Activated CD4-positive, CD25-positive, alpha-beta regulatory T cell treated with anti-CD3 and anti-CD28 coated beads, Interleukin-2, amount 50 U/mL, for 72 hours (primary cell): Measurements from ENCODE around the gene HPSE2.

Experiments used
- DNase-seq: peaks from one replicate; pipeline ENCODE4 v3.0.0; 2021

Gene HPSE2

DNA sequence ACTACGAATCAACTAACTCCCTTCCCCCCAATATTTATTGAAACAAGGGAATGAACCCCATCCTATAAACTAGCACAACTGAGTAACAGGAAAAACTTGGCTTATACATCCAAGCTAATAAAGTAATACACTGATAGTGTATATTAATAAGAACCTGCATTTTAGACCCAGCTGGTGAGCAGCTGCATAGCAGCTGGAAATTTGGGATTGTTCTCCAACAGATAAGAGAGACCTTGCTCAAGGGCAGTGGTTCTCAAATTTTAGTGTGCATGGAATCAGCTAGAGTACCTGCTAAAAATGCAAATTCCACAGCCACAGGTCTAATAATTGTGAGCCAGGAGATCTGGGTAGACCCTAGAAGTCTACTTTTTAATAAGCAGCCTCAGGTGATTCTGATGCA, 404.3 kb downstream of the HPSE2 start:
- no peak for DNase-seq

- no peak for DNase-seq
Observed at GRCh38 chr10:98825741-98826140, 409.9 kb downstream of the HPSE2 start.

DNA sequence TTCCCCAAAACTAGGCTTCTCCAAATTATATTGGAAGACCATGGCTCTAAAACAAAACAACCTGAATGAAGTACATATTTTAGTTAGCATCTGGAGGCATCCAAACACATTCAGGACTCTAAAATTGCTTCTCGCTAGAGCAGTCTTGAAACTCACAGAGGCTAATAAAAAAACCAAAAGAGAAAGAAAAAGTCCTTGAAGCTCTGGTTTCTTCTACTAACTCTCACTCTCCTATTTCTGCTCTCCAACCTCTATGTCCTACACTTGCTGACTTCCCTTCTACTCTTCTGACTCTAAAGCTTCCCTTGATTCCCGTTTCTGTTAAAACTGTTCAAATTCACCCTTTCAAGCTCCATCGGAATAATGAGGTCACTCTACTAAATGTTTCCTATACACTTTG, 418.3 kb downstream of the HPSE2 start:
- no peak for DNase-seq

DNA sequence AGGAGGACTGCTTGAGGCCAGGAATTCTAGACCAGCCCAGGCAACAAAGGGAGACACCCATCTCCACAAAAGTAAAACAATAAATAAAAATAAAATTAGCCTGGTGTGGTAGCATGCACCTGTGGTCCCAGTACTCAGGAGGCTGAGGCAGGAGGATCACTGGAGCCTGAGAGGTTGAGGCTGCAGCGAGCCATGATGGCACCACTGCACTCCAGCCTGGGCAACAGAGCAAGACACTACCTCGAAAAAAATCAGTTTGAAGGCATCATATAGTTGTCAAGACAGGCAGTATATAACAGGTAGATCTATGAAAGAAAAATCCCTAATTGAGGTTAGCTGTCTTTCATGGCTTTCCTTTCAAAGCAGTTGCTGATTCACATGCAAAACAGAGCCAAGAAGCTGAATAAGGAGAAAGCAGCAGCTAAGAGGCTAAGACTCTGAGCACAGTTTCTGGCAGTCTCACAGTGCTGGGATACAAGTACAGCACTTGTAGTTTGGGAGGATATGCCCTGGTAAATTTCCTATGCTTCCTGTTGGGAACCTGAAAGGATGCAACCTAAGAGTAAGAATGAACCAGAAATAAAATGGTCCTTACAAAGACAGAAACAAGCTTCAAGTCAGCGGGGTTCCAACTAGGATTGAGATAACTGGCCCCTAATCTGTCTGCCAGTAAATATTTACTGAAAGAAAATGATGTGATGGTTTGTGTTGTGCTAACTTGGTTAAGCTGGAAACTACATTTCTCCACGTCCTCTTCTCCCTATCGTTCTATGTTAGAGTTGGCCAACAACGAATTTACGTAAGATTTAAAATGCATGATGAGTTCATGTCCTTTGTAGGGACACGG, 420.4 kb downstream of the HPSE2 start:
- no peak for DNase-seq

GRCh38 chr10:98814470-98814869, 421.2 kb downstream of the HPSE2 start:
- no peak for DNase-seq

DNA sequence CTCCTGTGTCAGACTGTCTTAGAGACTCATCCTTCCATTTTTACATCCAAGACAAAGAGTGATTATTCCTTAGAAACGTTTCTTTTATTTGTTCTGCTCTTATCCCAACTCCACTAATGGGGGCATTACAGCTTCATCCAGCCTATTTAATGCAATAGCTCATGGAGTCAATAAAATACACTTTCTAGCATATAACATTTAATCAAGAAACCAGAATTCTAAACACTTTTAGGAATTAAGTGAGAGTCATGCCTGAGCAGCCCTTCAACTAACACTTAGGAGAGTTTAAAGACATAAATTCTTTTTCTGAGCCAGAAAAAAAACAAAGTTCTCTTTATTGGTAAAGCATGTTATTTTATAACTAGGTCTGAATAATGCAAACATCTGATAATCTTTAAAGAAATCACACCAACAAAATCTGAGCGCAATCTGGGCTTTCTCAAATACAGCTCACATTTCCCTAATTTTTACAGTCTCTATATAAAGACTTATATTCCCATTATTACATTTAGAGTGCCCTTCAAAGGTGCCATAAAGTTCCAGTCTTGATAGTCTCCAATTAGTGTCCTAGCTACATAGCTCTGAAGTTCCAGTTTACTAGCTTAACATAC, 427.3 kb downstream of the HPSE2 start:
- no peak for DNase-seq

- DNase-seq, result no peak
Observed at GRCh38 chr10:98800263-98800662, 435.4 kb downstream of the HPSE2 start.

DNA sequence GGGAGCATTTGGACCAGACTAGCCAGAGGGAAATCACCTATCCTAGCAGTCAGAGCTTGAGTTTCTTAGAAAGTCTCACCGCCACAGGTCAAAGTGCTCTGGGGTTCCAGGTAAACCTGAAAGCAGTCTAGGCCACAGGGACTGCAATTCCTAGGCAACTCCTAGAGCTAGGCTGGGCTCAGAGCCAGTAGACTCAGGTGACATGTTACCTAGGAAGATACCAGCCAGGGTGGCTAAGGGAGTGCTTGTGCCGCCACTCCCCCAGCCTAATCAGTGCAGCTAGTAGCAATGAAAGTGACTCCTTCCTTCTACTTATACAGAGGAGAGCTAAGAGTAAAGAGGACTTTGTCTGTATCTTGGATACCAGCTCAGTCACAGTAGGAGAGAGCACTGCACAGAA, 440.2 kb downstream of the HPSE2 start:
- DNase-seq, result no peak

DNA sequence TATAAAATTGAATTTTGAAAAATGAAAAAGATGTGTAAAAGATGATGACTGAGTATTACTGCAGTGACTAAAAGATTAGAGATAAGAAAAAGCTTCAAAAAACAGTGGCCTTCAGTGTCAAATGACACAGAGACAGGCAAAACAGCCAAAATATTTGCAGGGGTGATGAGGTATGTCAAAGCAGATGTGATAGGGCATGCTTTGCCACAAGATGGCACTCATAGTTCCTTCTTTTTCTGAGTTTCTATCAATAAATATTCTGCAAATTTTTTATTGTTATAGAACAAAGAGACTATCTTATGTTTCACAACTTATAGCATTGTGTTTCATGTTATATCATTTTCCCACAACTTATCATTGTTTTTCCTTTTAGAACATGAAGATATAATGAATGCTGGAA, 444.8 kb downstream of the HPSE2 start:
- no peak for DNase-seq

DNA sequence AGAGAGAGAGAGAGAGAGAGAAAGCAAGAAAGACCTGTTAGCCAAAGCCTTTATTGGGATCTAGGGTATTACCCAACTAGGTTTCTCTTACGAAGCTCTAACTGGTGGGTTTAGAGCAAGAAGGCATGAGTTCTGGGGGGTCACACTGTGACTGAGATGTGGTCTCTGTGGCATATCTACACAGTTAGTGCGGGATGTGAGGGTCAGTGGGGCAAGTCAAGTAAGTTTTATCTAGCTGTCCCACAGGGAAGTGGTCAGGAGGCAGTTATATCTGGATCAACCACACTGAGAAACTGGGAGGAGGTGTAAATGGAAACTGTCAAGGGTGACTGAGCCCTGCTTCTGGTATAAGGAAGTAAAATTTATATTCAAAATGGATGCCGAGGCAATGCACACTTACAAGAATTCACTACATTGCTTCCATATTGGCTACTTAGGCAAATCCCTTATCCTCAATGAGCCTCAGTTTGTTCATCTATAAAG, 457.3 kb downstream of the HPSE2 start:
- DNase-seq, result no peak

DNA sequence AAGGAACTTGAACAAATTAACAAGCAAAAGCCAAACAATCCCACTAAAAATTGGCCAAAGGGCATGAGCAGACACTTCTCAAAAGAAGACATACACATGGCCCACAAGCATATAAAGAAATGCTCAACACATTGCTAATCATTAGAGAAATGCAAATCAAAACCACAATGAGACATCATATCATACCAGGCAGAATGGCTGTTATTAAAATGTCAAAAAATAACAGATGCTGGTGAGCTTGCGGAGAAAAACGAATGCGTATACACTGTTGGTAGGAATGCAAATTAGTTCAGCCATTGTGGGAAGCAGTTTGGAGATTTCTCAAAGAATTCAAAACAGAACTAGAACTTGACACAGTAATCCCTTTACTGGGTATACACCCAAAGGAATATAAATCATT, 477.2 kb downstream of the HPSE2 start:
- no peak for DNase-seq

DNA sequence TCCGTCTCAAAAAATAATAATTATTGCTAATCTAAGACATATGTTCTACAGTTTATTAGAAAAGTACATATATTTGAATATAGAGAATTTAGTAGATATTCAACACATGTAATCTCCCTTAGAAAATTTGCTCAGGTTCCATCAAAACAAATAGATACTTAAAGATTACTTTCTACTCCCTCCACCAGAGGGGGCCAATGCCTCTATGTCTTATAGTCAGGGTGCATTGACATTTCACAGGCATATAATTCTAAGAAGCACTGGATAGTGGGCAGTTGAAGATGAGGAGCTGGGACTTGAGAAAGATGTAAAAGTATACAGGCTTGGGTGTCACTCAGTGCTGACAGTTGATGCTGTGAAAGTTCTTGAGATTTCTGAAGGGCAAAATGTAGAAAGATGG, 487.4 kb downstream of the HPSE2 start:
- no peak for DNase-seq

DNA sequence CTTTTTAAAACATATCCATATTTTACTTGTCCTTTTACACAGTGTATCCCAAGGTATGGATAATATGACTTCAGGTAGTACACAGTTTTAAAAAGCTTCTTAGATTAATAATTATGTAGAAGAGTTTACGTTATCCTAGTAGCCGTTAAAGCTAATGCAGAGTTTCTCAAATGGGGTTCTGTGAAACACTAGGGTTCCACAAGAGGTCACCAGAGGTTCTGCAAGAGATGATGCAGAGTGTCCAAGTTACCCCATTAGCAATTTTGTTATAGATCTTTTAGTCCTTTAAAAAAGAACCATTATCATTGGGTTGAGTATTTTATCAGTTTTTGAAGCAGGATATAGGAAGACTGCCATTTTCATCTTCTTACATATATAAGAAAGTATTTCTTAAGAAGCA, 490.0 kb downstream of the HPSE2 start:
- DNase-seq, result no peak

GRCh38 chr10:98720551-98720950, 515.1 kb downstream of the HPSE2 start:
- DNase-seq, result no peak

DNA sequence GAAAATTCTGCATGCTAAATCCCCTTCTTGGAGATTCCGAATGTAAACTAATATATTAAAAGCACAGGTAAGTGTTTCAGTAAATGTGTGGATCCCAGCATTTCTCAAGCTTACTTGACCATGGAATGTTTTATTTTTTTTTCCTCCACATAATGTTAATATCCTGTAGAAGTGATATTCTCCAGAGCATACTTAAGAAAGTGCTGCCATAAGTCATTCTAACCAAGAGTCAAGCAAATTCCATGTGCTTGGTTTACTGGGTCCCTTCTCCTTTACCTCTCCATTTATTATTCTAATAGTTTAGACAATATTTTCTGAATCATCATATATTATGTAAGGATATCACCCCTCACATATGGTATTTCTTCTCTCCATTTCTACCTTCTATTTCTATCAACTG, 522.1 kb downstream of the HPSE2 start:
- no peak for DNase-seq

DNA sequence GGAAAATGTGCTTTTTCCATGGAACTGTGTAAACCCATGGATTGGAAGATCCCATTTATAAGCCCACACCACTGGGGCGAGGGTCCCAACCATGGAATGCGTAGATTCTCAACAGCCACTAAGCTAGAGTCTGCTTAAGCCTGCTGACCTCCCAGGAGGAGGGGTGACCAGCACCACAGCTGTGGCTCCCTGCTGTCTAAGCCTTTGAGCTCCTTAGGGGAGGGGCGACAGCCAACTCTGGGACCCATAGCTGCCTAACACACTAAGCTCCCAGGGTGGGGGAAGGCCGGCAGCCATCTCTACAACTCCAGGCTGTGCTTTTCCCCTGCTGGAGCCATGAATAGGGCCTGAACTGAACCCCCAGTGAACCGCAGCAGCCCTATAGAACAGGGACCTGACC, 539.1 kb downstream of the HPSE2 start:
- DNase-seq, result no peak

DNA sequence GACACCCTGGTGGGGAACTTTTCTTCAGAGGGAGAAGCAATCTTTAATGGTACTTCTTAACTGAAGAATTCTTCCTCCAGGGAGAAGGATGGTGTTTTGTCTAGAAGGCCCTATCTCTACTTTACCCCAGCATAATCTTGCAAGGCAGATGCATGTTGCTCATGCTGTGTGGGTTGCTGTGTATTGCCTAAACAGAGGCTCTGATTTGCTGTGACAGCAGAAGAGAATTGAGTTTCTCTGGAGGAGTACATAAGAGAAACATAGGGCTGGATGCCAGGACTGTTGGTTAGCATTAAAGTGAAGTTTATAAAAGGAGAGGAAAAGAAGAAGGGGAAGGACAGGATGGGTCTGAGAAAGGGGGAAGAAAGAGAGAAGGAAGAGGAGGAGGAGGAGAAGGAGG, 540.8 kb downstream of the HPSE2 start:
- no peak for DNase-seq

DNA sequence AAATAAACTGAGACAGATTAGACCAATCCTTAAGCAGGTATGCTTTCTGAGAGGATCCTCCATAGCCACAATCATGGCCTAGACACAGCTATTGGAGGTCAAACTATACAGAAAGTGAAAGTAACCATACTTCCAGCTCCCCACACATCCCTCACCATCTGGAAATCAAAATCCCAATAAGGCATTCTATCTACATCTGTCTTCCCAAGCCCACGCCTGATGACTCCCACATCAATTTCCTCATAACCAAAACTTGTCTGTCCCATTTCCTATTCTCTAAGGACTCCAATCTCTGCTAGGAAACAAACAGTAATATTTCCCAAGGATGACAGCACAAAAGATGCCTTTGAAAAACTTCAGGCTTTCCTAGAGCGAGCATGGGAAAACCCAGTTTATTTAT, 541.6 kb downstream of the HPSE2 start:
- no peak for DNase-seq

- no peak for DNase-seq
Observed at GRCh38 chr10:98687685-98688084, 548.0 kb downstream of the HPSE2 start.

DNA sequence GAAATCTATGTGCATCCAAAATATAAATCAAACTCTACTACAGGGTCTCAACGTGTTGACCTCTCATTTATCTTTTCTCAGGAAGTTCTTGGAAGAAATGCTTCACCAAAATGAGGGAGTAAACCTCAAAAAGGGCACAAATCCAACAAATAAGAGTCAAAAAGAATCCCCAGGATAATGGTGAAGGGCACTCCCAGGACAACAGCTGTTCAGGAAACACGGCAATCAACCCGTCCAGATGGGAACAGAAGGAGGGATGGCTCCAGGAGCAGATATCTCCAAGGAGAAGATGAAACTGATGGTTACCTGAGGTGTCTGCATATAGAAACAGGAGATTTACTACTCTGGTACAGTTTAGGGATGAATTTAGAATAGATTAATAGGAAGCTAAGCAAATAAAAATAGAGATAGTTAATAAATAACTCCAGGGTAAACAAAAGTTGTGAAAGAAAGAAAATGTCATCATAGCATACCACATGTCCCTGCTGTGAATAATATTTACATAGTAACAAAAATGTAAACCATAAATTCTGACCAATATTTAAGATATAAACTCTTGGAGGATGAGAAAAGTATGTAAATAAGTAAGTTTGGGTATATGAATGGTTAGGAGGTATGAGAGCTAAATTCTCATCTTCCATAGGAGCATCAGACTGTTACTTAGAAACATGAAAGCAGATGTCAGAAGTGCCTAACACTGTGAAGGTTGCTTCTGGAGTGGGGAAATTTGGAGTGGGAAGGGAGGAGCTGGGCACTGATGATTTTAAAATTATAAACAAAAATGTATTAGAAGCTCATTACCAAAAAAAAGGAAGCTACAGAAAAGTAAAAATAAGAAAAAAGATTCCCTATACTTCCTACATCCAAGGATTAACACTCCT, 551.4 kb downstream of the HPSE2 start:
- no peak for DNase-seq

DNA sequence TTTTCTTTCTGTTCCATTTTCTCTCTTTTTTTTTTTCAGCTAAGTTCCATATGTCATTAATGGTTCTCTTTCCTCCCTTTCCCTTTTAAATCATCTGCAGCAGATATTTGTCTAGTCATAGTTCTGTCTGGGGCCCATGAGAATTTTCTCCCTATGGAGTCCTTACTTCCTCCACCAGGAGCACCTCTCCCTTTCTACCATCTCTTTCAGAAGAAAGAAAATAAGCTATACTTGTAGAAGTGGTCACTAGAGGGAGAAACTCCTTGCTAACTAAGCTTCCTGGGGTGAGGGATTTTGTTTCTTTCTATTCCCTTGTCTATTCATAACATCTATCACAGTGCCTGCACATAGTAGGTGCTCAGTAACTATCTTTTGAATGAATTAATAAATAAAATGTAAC, 558.8 kb downstream of the HPSE2 start:
- DNase-seq, result no peak

- DNase-seq, result no peak
Observed at GRCh38 chr10:98675902-98676301, 559.8 kb downstream of the HPSE2 start.

GRCh38 chr10:98673171-98673782, 562.4 kb downstream of the HPSE2 start:
- DNase-seq, result no peak
